ENCODE data around the gene GRIP2.
A peak's percentile ranks its signal among the peaks of the same experiment; 100 is the strongest.

Gene GRIP2

DNA sequence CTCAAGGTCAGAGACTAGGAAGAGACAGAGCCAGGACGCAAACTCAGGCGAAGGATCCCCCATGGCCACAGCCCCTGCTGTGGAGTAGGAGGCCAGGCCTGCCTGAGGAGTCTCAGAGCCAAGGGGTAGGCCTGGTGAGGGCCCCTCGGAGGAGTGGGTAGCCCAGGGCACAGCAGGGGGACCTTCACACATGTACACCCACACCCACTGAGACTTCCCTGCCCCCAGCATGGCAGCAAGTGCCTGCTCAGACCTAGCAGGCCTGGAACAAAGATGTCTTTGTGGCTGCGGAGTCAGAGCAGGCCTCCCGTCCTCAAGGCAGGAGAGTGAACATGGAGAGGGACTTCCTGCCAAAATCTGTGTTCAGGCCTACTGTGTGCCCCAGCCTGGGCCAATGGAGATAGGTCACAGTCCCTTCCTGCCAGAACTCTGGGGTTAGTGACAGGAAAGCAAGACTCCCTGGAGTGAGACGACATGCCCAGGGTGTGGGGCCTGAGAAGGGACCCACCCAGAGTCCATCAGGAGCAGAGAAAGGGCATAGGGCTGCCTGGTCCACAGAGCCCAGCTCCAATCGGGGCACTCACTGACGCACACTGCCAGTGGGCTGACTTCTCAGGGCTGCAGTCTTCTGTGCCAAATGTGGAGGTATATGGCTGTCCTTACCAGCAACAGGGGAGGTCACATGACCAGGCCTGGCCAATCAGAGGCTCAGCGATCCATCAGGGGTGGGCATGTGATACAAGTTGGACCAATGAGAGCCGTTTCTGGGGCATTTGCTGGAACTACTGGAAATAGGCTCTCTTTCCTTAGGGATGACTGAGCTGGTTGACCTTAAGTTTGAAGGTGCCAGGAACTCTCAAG, 2.3 kb downstream of the GRIP2 start:
- TF ChIP-seq ISL1 (CRISPR knock-in tag; IDR thresholded peaks at IDR 0.05): no peak
- TF ChIP-seq, protein P1, sequence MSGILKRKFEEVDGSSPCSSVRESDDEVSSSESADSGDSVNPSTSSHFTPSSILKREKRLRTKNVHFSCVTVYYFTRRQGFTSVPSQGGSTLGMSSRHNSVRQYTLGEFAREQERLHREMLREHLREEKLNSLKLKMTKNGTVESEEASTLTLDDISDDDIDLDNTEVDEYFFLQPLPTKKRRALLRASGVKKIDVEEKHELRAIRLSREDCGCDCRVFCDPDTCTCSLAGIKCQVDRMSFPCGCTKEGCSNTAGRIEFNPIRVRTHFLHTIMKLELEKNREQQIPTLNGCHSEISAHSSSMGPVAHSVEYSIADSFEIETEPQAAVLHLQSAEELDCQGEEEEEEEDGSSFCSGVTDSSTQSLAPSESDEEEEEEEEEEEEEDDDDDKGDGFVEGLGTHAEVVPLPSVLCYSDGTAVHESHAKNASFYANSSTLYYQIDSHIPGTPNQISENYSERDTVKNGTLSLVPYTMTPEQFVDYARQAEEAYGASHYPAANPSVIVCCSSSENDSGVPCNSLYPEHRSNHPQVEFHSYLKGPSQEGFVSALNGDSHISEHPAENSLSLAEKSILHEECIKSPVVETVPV (CRISPR knock-in tag; IDR thresholded peaks at IDR 0.05): no peak
- TF ChIP-seq, protein P2, sequence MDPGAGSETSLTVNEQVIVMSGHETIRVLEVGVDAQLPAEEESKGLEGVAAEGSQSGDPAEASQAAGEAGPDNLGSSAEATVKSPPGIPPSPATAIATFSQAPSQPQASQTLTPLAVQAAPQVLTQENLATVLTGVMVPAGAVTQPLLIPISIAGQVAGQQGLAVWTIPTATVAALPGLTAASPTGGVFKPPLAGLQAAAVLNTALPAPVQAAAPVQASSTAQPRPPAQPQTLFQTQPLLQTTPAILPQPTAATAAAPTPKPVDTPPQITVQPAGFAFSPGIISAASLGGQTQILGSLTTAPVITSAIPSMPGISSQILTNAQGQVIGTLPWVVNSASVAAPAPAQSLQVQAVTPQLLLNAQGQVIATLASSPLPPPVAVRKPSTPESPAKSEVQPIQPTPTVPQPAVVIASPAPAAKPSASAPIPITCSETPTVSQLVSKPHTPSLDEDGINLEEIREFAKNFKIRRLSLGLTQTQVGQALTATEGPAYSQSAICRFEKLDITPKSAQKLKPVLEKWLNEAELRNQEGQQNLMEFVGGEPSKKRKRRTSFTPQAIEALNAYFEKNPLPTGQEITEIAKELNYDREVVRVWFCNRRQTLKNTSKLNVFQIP (CRISPR knock-in tag; IDR thresholded peaks at IDR 0.05; ENCODE audit: borderline replicate concordance, low read depth): no peak
- TF ChIP-seq ZFP3 (CRISPR knock-in tag; IDR thresholded peaks at IDR 0.05): no peak
- TF ChIP-seq ZNF565 (CRISPR knock-in tag; conservative IDR thresholded peaks at IDR 0.05; ENCODE audit: low read depth): no peak
- TF ChIP-seq CSDC2 (CRISPR knock-in tag; IDR thresholded peaks at IDR 0.05): no peak
- TF ChIP-seq ZC3H10 (CRISPR knock-in tag; IDR thresholded peaks at IDR 0.05): no peak
- TF ChIP-seq ARNTL (CRISPR knock-in tag; IDR thresholded peaks at IDR 0.05; ENCODE audit: borderline replicate concordance, low read depth): no peak
- ATAC-seq: peak; percentile 14; the same call in 1 of the 3 replicates

DNA sequence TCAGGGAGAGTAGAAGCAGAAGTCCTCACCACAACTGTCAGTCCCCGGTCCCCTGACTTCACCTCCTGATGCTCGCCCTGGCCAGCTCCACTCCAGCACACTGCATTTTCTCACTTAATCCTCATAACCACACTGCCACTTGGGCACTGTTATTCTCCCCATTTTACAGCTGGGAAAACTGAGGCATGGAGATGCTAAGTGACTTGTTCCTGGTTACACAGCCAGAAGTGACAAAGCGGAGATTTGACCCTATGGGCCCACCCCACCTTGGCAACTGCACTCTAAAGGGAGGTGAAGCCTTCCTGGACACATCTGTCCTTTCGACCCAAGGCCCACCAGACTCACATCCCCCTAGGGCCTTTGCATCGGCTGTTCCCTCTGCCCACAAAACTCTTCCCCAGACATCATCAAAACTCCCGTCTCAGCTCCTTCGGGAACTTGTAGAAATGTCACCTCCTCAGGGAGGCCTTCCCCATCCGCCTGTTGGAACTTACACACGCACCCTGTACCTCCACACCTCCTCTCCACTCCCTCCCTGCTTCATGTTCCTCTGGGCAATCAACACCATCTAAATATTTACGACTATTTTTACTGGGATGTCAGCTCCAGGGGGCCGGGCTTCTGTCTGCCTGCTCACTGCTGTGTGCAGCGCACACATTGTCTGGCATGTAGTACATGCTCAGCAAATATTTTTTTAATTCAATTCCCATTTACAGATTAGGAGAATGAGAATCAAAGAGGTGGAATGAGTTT, 3.1 kb downstream of the GRIP2 start:
- no peak for ATAC-seq
- TF ChIP-seq OSR1 (CRISPR knock-in tag; IDR thresholded peaks at IDR 0.05) (no peak), ISL1 (CRISPR knock-in tag; IDR thresholded peaks at IDR 0.05) (no peak), ZNF70 (CRISPR knock-in tag; IDR thresholded peaks at IDR 0.05) (no peak), PPARA (CRISPR knock-in tag; IDR thresholded peaks at IDR 0.05; ENCODE audit: borderline replicate concordance) (no peak), ZNF565 (CRISPR knock-in tag; conservative IDR thresholded peaks at IDR 0.05; ENCODE audit: low read depth) (no peak), ARNTL (CRISPR knock-in tag; IDR thresholded peaks at IDR 0.05; ENCODE audit: borderline replicate concordance, low read depth) (no peak)
- TF ChIP-seq, protein P3, sequence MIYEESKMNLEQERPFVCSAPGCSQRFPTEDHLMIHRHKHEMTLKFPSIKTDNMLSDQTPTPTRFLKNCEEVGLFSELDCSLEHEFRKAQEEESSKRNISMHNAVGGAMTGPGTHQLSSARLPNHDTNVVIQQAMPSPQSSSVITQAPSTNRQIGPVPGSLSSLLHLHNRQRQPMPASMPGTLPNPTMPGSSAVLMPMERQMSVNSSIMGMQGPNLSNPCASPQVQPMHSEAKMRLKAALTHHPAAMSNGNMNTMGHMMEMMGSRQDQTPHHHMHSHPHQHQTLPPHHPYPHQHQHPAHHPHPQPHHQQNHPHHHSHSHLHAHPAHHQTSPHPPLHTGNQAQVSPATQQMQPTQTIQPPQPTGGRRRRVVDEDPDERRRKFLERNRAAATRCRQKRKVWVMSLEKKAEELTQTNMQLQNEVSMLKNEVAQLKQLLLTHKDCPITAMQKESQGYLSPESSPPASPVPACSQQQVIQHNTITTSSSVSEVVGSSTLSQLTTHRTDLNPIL (CRISPR knock-in tag; IDR thresholded peaks at IDR 0.05; ENCODE audit: low read depth): no peak

DNA sequence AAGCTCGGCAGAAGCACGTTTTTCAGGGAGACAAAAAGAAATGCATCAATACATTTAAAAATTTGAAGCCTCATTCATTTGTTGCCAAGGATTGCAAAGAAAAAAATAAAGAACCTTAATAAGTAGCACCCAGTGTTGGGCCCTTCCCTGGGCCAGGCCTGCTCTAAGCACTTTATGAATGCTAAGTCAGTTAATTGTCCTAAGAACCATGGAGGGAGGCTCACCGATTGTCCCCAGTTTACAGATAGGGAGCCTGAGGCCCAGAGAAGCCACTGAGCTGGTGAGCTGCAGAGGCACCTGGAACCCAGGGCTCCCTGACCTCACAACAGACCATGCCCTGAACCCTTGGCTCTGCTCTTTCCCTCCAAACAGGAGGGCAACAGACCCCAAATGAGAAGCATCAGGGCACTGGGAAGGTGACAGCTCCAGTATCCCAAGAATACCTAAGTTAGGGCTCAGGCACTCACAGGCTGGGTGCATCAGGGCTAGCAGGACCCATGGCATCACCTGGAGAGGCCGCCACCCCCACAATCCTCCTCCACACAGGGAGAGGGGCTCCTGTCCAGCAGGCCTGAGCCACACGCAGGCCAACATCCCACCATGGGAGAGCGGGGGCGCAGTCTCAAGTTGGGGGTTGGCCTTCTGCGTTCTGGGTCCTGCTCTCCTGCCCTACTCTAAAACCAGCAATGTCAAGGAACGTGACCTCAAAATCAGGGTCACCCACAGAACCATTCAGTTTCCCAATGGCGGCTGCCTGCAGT, 3.9 kb downstream of the GRIP2 start:
- TF ChIP-seq ISL1 (CRISPR knock-in tag; IDR thresholded peaks at IDR 0.05) (no peak), RARB (CRISPR knock-in tag; IDR thresholded peaks at IDR 0.05) (no peak), ZNF70 (CRISPR knock-in tag; IDR thresholded peaks at IDR 0.05) (no peak), OSR1 (CRISPR knock-in tag; IDR thresholded peaks at IDR 0.05) (no peak), ZC3H10 (CRISPR knock-in tag; IDR thresholded peaks at IDR 0.05) (no peak), ZFP30 (CRISPR knock-in tag; IDR thresholded peaks at IDR 0.05) (no peak), ESRRG (CRISPR knock-in tag; IDR thresholded peaks at IDR 0.05) (no peak), ARNTL (CRISPR knock-in tag; IDR thresholded peaks at IDR 0.05; ENCODE audit: borderline replicate concordance, low read depth) (no peak), PPARA (CRISPR knock-in tag; IDR thresholded peaks at IDR 0.05; ENCODE audit: borderline replicate concordance) (no peak), ZNF8 (CRISPR knock-in tag; IDR thresholded peaks at IDR 0.05) (no peak), ZFP3 (CRISPR knock-in tag; IDR thresholded peaks at IDR 0.05) (no peak)
- TF ChIP-seq, protein P2 (CRISPR knock-in tag; IDR thresholded peaks at IDR 0.05; ENCODE audit: borderline replicate concordance, low read depth): no peak
- TF ChIP-seq, protein P1 (CRISPR knock-in tag; IDR thresholded peaks at IDR 0.05): no peak
- ATAC-seq: no peak
